Choroid plexus epithelial cell (primary cell): ENCODE data around the gene DYNLT2B.
"Not testable (repeated sequence)": the region's sequence is repeated elsewhere in the genome, so short reads cannot be mapped to it uniquely, and the experiment has no call there.

Experiments
- DNase-seq: peaks from one replicate; pipeline ENCODE4 v3.0.0-alpha.2; 2010; ENCODE audit warnings: low read depth
- H3K4me3 ChIP-seq: 2 replicates; pipeline ENCODE4 v1.5.1; 2011; ENCODE audit warnings: low read depth, mild to moderate bottlenecking, control low read depth, low read length, moderate library complexity
- TF ChIP-seq, protein P1 (sequence below): conservative IDR thresholded peaks from 2 replicates; pipeline ENCODE4 v1.5.1; 2011; ENCODE audit warnings: low read depth, mild to moderate bottlenecking, control low read depth, inconsistent platforms, low read length, moderate library complexity

Gene DYNLT2B

DNA sequence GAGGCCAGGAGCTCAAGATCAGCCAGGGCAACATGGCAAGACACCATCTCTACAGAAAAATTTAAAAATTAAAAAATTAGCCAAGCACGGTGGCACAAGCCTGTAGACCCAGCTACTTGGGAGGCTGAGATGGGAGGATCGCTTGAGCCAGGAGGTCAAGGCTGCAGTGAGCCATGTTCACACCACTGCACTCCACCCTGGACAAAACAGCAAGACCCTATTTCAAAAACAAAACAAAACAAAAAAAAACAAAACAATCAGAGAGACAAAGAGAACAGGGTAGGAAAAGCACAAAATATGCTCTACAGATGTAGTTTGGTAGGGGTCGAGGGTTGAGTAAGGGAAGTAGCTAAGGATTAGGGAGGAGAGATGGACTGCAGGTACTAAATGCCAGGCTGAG lies 3.4 kb downstream of the DYNLT2B start:
- no peak for DNase-seq
- no peak overlapping the region for H3K4me3 ChIP-seq
- TF ChIP-seq, protein P1, sequence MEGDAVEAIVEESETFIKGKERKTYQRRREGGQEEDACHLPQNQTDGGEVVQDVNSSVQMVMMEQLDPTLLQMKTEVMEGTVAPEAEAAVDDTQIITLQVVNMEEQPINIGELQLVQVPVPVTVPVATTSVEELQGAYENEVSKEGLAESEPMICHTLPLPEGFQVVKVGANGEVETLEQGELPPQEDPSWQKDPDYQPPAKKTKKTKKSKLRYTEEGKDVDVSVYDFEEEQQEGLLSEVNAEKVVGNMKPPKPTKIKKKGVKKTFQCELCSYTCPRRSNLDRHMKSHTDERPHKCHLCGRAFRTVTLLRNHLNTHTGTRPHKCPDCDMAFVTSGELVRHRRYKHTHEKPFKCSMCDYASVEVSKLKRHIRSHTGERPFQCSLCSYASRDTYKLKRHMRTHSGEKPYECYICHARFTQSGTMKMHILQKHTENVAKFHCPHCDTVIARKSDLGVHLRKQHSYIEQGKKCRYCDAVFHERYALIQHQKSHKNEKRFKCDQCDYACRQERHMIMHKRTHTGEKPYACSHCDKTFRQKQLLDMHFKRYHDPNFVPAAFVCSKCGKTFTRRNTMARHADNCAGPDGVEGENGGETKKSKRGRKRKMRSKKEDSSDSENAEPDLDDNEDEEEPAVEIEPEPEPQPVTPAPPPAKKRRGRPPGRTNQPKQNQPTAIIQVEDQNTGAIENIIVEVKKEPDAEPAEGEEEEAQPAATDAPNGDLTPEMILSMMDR: no peak

DNA sequence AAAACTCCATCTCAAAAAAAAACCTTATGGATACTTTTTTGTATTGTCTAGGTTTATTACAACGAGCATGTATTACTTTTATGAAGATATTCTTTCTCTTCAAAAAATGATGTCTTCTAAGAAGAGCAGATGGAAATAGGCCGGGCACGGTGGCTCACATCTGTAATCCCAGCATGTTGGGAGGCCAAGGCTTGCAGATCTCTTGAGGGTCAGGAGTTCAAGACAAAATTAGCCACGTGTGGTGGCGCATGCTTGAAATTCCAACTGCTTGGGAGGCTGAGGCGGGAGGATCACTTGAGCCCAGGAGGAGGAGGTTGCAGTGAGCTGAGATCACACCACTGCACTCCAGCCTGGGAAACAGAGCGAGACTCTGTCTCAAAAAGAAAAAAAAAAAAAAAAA lies 4.0 kb downstream of the DYNLT2B start:
- not testable (repeated sequence) for DNase-seq, H3K4me3 ChIP-seq

DNA sequence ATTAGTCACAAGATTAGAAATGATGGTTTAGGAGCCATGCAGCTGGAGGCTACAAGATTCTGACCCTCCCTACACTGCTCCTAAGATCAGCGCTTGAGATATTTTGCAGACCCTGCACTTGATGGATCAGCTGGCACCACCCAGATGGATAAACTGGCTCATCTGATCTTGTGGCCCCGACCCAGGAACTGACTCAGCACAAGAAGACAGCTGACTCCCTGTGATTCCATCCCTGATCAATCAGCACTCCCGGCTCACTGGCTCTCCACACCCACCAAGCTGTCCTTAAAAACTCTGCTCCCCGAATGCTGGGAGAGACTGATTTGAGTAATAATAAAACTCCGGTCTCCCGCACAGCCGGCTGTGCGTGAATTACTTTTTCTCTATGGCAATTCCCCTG lies 15.1 kb downstream of the DYNLT2B start:
- not testable (repeated sequence) for H3K4me3 ChIP-seq, DNase-seq

DNA sequence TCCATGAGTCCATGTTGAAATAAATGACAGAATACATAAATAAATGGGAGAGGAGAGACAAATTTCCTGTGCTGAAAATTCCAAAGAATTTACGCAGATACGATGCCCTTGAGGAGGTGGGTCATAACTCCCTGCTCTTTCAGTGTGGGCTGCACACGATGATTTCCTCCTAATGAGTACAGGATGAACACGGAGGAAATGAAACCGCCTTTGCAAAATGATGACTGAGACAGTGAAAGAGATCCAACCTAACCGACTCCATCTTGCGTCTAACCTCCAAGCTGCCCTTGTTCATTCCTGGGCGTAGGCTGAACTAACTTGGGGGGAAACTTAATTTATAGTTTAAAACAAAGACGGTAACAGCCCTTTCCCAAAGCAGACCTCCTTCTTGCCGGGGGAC lies 15.5 kb downstream of the DYNLT2B start:
- DNase-seq, H3K4me3 ChIP-seq: not testable (repeated sequence)

DNA sequence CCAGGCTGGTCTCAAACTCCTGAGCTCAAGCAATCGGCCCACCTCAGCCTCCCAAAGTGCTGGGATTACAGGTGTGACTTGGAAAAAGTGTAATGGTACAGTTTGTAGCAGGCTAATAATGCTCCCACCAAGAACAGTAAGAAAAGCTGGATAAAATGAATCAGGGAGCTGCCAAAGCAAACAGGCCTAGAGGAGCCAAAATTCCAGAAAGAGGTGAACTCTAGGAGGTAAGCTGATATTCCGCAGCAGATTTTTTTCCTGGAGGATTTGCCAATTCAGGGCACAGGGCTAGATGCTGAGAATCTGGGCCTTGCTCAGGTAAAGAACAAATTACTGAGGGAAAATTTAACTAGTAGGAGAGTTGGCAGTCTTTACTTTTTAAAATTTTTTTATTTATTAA lies 19.5 kb downstream of the DYNLT2B start:
- DNase-seq: no peak
- H3K4me3 ChIP-seq: no peak overlapping the region
- TF ChIP-seq, protein P1: no peak

DNA sequence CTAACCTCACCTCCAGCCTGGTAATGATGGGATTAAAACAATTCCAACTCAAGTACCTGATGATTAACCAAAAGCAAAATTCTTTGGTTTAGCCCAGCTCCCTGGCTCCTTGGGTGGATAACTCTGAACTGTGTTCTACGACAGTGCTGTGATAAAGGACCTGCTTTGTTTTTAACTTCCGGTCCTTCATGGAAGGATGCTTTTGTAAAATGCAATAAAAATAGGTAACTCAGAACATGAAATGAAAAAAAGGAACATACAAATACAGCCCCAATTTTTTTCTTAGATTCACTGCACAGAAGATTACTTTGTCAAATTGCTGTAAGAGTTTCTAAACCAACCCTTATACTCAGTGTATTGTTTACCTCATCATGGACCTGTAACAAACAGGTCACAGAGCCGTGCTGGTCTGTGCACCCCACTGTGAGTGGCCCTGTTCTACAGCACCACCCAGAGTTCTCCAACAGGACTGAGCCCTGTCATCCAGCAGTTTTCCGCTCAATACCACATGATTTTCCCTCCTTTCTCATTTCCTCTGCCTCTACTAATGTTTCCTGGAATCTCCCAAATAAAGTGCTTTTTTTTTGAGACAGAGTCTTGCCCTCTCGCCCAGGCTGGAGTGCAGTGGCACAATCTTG lies 25.6 kb downstream of the DYNLT2B start:
- TF ChIP-seq, protein P1: peak; percentile 24
- DNase-seq: no peak
- H3K4me3 ChIP-seq: no peak overlapping the region

DNA sequence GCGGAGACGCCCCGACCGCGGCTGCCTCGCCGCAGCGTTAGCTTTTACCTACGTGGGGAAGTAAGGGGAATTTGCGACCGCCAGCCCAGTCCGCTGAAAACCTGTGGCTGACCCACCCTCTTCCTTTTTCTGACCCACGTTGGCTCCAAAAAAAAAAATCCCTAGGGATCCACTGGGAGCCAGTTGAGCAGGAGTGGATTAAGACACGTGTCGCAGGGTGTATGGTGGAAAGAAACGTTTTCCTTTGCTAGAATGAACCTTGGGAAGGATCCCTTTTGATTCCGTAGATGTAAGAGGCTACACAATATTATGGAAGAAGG lies 29.9 kb downstream of the DYNLT2B start:
- no peak for DNase-seq
- TF ChIP-seq, protein P1: no peak
- peak overlapping the region; percentile 99 for H3K4me3 ChIP-seq

DNA sequence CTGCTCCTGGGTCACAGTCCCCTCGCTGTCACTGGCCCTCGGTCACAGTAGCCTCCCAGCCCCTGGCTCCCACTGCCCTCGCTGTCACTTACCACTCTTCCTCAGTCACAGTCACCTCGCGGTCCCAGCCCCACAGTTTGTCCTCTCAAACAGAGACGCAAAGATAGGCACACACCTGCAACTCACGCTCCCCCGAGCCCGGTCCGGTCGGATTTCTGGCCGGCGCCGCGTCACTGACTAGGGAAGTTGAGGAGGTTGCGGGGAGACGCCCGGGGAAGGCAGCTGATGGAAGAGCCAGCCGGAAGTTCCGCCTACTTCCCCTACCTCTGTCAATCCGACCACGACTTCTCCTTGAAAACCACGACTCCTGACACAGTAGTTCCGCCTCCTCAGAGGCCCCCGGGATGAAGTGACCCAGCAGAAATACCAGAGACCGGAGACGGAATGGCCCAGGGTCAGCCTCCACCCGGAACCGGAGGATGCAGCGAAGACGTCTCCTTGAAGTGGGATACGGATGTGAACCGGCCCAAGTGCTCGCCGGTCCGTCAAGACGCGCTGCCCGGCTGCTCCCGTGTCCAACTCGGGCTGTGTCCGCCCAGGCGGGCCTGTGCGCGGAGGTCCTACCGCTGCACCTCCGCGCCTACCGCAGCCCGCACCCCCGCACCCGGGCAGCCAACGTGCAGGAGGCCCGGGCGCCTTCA lies 30.4 kb downstream of the DYNLT2B start, which contains the start of gene PCYT1A:
Gene PCYT1A (minus strand): TSS at position 287 of the 701 bp plus-strand sequence. CDS start 17,195 bp downstream, outside the sequence.
- peak; percentile 95 for DNase-seq
- TF ChIP-seq, protein P1: no peak
- peak within 1 kb of the TSS; percentile 99 for H3K4me3 ChIP-seq

DNA sequence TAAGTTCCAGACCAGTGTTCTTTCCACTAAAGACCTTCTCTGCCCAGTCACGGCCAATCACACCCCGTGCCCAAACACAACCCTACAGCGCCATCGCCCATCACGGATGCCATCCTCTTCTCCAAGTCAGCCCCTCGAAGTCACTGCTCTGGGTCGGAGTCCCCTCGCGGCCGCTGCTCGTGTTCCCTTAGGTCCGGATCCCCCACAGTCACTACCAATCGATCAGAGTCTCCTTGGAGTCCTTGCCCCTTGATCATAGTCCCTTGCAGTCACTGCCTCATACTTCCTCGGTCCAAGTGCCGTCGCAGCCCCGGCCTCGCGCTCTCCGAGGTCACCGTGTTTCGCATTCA lies 31.0 kb downstream of the DYNLT2B start:
- TF ChIP-seq, protein P1: no peak
- peak; percentile 36 for DNase-seq
- H3K4me3 ChIP-seq: peak overlapping the region; percentile 99
